ENCODE measurements around the gene CD99L2. TPM values are rescaled to one million over a fixed set of nuclear protein-coding genes. Genes with fewer than 3 reads are reported as not detected.

The CD99L2 gene
- total and polyA plus RNA-seq, 12 donors: 20.0 to 102 (median 55.4) TPM

DNA sequence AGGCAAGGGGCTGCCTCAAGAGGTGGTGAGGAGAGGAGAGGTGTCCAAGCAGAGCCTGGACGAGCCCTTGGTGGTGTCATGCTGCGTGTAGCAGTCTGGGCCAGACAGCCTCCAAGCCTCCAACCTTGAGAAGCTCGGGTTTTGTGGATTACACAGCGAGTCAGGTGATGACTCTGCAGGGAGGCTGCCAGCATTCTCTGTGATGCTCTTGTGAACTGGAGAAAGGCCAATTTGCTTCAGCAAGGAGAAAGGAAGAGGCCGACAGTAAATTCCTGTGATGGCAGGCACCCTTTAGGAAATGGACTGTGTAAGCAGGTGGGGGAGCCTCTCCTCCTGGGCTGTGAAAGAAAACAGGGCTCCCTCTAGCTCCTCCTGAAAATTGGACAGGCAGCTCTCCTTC is 36.0 kb upstream of the CD99L2 start:
- no peaks in the 10 kb centered on the region for H3K4me1 ChIP-seq (replicated peaks in 1 of 2)
- intact Hi-C loops (cut with DNase I): no loop called here
- H3K27me3 ChIP-seq: no peaks in the 10 kb centered on the region
- no peak overlapping the region for H3K4me3 ChIP-seq
- peak in 1 of 2 donors; percentile 39 for TF ChIP-seq POLR2A (IDR thresholded peaks at IDR 0.05)
- TF ChIP-seq, protein P1, sequence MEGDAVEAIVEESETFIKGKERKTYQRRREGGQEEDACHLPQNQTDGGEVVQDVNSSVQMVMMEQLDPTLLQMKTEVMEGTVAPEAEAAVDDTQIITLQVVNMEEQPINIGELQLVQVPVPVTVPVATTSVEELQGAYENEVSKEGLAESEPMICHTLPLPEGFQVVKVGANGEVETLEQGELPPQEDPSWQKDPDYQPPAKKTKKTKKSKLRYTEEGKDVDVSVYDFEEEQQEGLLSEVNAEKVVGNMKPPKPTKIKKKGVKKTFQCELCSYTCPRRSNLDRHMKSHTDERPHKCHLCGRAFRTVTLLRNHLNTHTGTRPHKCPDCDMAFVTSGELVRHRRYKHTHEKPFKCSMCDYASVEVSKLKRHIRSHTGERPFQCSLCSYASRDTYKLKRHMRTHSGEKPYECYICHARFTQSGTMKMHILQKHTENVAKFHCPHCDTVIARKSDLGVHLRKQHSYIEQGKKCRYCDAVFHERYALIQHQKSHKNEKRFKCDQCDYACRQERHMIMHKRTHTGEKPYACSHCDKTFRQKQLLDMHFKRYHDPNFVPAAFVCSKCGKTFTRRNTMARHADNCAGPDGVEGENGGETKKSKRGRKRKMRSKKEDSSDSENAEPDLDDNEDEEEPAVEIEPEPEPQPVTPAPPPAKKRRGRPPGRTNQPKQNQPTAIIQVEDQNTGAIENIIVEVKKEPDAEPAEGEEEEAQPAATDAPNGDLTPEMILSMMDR (IDR thresholded peaks at IDR 0.05): no peak
- H3K27ac ChIP-seq: peak overlapping the region in 3 of 5 donors; percentile 35 to 78 (median 37)
- peak; percentile 63 to 88 (median 82) for DNase-seq
- no peaks in the 10 kb centered on the region for H3K36me3 ChIP-seq (replicated peaks in 1 of 2)
- WGBS, 4 donors: 8 to 22% (median 12%) methylated on average over 4 to 5 of the region's 5 CpGs
- H3K9me3 ChIP-seq (replicated peaks in 1 of 3): no peaks in the 10 kb centered on the region

DNA sequence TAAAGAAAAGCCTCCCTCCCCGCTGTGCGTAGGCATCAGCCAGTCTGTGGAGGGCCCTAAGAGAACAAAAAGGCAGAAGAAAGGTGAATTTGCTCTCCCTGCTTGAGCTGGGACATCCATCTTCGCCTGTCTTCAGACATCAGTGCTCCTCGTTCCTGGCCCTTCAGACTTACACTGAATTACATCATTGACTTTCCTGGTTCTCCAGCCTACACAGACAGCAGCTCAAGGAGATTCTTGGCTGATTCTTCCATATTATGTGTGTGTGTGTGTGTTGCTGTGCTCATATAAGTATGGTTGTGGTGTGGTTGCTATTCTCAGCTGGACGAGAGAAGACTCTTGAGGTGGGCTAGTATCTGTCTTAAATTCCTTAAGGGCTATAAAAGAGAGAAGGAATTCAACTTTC is 35.5 kb upstream of the CD99L2 start:
- no peaks in the 10 kb centered on the region for H3K36me3 ChIP-seq (replicated peaks in 1 of 2)
- DNase-seq: no peak
- WGBS, 4 donors: 62 to 67% (median 64%) methylated on average over 5 of the region's 5 CpGs
- intact Hi-C loops (cut with DNase I): no loop called here
- TF ChIP-seq, protein P1 (IDR thresholded peaks at IDR 0.05): no peak
- no peak for TF ChIP-seq POLR2A (IDR thresholded peaks at IDR 0.05)
- no peak overlapping the region for H3K4me3 ChIP-seq
- H3K9me3 ChIP-seq (replicated peaks in 1 of 3): no peaks in the 10 kb centered on the region
- no peaks in the 10 kb centered on the region for H3K4me1 ChIP-seq (replicated peaks in 1 of 2)
- no peaks in the 10 kb centered on the region for H3K27me3 ChIP-seq
- H3K27ac ChIP-seq: peak overlapping the region in 1 of 5 donors; percentile 55

DNA sequence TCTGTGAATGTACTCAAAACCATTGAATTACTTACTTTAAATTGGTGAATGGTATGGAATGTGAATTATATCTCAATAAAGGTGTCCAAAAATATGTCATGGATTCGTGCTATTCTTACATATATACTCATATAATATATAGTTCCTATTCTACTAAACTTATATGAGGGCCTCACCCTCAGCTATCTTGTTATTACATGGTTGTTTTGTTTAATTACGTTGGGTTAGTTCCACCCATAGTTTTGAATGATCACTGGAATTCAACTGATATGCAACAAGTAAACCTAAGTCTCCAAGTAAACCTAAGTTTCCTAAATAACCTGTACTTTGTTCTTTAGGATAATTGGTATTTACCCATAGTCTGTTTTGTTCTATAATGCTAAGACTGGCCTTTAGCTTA is 30.6 kb upstream of the CD99L2 start:
- H3K4me1 ChIP-seq (replicated peaks in 1 of 2): no peaks in the 10 kb centered on the region
- intact Hi-C loops (cut with DNase I): no loop called here
- TF ChIP-seq, protein P1 (IDR thresholded peaks at IDR 0.05): no peak
- TF ChIP-seq POLR2A (IDR thresholded peaks at IDR 0.05): no peak
- 60 to 90% (median 75%) methylated on average over 2 of the region's 2 CpGs for WGBS, 4 donors
- H3K27me3 ChIP-seq: no peaks in the 10 kb centered on the region
- no peak overlapping the region for H3K4me3 ChIP-seq
- no peaks in the 10 kb centered on the region for H3K9me3 ChIP-seq (replicated peaks in 1 of 3)
- no peak overlapping the region for H3K27ac ChIP-seq
- H3K36me3 ChIP-seq (replicated peaks in 1 of 2): no peaks in the 10 kb centered on the region
- DNase-seq: no peak

DNA sequence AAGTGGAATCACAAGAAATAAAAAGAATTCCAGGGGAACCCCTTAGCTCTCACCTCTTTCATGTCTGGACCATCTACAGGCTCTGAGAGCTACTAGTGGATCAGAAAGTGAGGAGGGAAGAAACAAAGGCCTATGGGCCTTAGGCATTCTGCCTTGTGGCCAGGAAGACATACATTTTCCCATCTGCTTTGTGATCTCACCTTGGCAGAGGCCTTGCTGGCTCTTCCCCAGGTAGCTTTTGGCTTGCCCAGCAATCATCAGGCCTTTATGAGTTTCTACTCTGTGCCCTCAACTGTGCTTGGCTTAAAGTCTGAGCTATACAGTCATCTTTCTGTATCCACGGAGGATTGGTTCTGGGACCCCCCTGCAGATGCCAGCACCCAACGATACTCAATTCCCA is 28.3 kb upstream of the CD99L2 start:
- Histone ChIP-seq H3K4me1 (replicated peaks in 1 of 2) (no peaks in the 10 kb centered on the region), H3K27me3 (no peaks in the 10 kb centered on the region), H3K9me3 (replicated peaks in 1 of 3) (no peaks in the 10 kb centered on the region), H3K27ac (no peak overlapping the region), H3K36me3 (replicated peaks in 1 of 2) (no peaks in the 10 kb centered on the region), H3K4me3 (no peak overlapping the region)
- intact Hi-C loops (cut with DNase I): no loop called here
- 72 to 85% (median 74%) methylated on average over 2 of the region's 2 CpGs; no CpG with 5 or more reads in 1 of the 4 donors for WGBS, 4 donors
- no peak for TF ChIP-seq POLR2A (IDR thresholded peaks at IDR 0.05)
- TF ChIP-seq, protein P1 (IDR thresholded peaks at IDR 0.05): no peak
- DNase-seq: no peak

All from adrenal gland (tissue), 12 donors.